KMS-11 (cell line): ENCODE data around the gene LCORL.

ENCODE experiments used
- H2AFZ ChIP-seq: fragments of 200-600 bp; sonication (generic); 2 replicates; pipeline ENCODE4 v1.6.1; 2016; ENCODE audit warnings: antibody characterized with exemption, mixed run types, low read depth
- H3K27ac ChIP-seq: fragments of 200-600 bp; sonication (generic); 2 replicates; pipeline ENCODE4 v1.6.1; 2016; ENCODE audit warnings: mild to moderate bottlenecking, mixed run types
- H3K27me3 ChIP-seq: fragments of 200-600 bp; sonication (generic); 2 replicates; pipeline ENCODE4 v1.6.1; 2017; ENCODE audit warnings: mild to moderate bottlenecking, low read depth, mixed run types, moderate library complexity; ENCODE audit not compliant: insufficient read depth
- H3K36me3 ChIP-seq: fragments of 200-600 bp; sonication (generic); 2 replicates; pipeline ENCODE4 v1.6.1; 2017; ENCODE audit warnings: mild to moderate bottlenecking, mixed run types; ENCODE audit not compliant: insufficient read depth
- H3K4me1 ChIP-seq: fragments of 200-600 bp; sonication (generic); 2 replicates; pipeline ENCODE4 v1.6.1; 2016; ENCODE audit warnings: mild to moderate bottlenecking, low read depth, mixed run types; ENCODE audit not compliant: poor library complexity, severe bottlenecking
- H3K4me2 ChIP-seq: fragments of 200-600 bp; sonication (generic); 2 replicates; pipeline ENCODE4 v1.7.0; 2016; ENCODE audit warnings: mild to moderate bottlenecking, mixed run types
- H3K4me3 ChIP-seq: fragments of 200-600 bp; sonication (generic); IDR thresholded peaks from 2 replicates; pipeline ENCODE4 v1.6.1; 2017; ENCODE audit warnings: low read depth, low read length, mixed read lengths; ENCODE audit not compliant: insufficient read depth
- H3K79me2 ChIP-seq: fragments of 200-600 bp; sonication (generic); 2 replicates; pipeline ENCODE4 v1.6.1; 2016; ENCODE audit warnings: low read depth, mixed run types; ENCODE audit not compliant: insufficient read depth
- H3K9ac ChIP-seq: fragments of 200-600 bp; sonication (generic); 2 replicates; pipeline ENCODE4 v1.6.1; 2016; ENCODE audit warnings: mild to moderate bottlenecking, mixed run types
- H4K20me1 ChIP-seq: fragments of 200-600 bp; sonication (generic); 2 replicates; pipeline ENCODE4 v1.6.1; 2016; ENCODE audit warnings: mild to moderate bottlenecking, mixed run types; ENCODE audit not compliant: insufficient read depth
- CTCF ChIP-seq: fragments of 200-600 bp; sonication (generic); conservative IDR thresholded peaks from 2 replicates; pipeline ENCODE4 v1.6.1; 2017; ENCODE audit warnings: low read depth, mild to moderate bottlenecking, antibody characterized with exemption, low read length, moderate library complexity, mixed read lengths

Gene LCORL

GRCh38 chr4:18050448-18050847 is 28.9 kb upstream of the LCORL start:
- Histone ChIP-seq H3K36me3 (no peaks in the 10 kb centered on the region), H3K79me2 (no peaks in the 10 kb centered on the region), H3K27me3 (no peaks in the 10 kb centered on the region), H3K4me1 (no peaks in the 10 kb centered on the region), H3K4me3 (no peak overlapping the region), H3K4me2 (no peak overlapping the region), H2AFZ (no peak overlapping the region), H4K20me1 (no peaks in the 10 kb centered on the region), H3K9ac (no peak overlapping the region), H3K27ac (no peak overlapping the region)
- no peak for TF ChIP-seq CTCF

GRCh38 chr4:18049446-18049845 is 27.9 kb upstream of the LCORL start:
- Histone ChIP-seq H3K4me3 (no peak overlapping the region), H3K36me3 (no peaks in the 10 kb centered on the region), H2AFZ (no peak overlapping the region), H4K20me1 (no peaks in the 10 kb centered on the region), H3K27ac (no peak overlapping the region), H3K4me1 (no peaks in the 10 kb centered on the region), H3K9ac (no peak overlapping the region), H3K27me3 (no peaks in the 10 kb centered on the region), H3K4me2 (no peak overlapping the region), H3K79me2 (no peaks in the 10 kb centered on the region)
- TF ChIP-seq CTCF: no peak

GRCh38 chr4:18042754-18043153 is 21.2 kb upstream of the LCORL start:
- H3K27me3 ChIP-seq: no peaks in the 10 kb centered on the region
- H3K4me2 ChIP-seq: no peak overlapping the region
- H2AFZ ChIP-seq: no peak overlapping the region
- H3K27ac ChIP-seq: no peak overlapping the region
- no peaks in the 10 kb centered on the region for H4K20me1 ChIP-seq
- H3K36me3 ChIP-seq: no peaks in the 10 kb centered on the region
- no peaks in the 10 kb centered on the region for H3K4me1 ChIP-seq
- no peak overlapping the region for H3K4me3 ChIP-seq
- no peak overlapping the region for H3K9ac ChIP-seq
- no peak for TF ChIP-seq CTCF
- no peaks in the 10 kb centered on the region for H3K79me2 ChIP-seq

GRCh38 chr4:18042012-18042411 is 20.5 kb upstream of the LCORL start:
- no peak overlapping the region for H3K4me3 ChIP-seq
- no peak overlapping the region for H3K27ac ChIP-seq
- no peak overlapping the region for H3K4me2 ChIP-seq
- H3K36me3 ChIP-seq: no peaks in the 10 kb centered on the region
- H3K9ac ChIP-seq: no peak overlapping the region
- TF ChIP-seq CTCF: no peak
- no peaks in the 10 kb centered on the region for H3K27me3 ChIP-seq
- no peaks in the 10 kb centered on the region for H4K20me1 ChIP-seq
- H3K4me1 ChIP-seq: no peaks in the 10 kb centered on the region
- H2AFZ ChIP-seq: no peak overlapping the region
- no peaks in the 10 kb centered on the region for H3K79me2 ChIP-seq

- Histone ChIP-seq H3K9ac (no peak overlapping the region), H3K27me3 (no peaks in the 10 kb centered on the region), H3K4me3 (no peak overlapping the region), H3K4me2 (no peak overlapping the region), H4K20me1 (no peaks in the 10 kb centered on the region), H3K27ac (no peak overlapping the region), H3K36me3 (no peaks in the 10 kb centered on the region), H3K4me1 (no peaks in the 10 kb centered on the region), H2AFZ (no peak overlapping the region), H3K79me2 (no peaks in the 10 kb centered on the region)
- no peak for TF ChIP-seq CTCF
Measured at GRCh38 chr4:18041114-18041513, 19.6 kb upstream of the LCORL start.
